Nucleus accumbens (tissue), 56 donors: ENCODE data around the gene RWDD3.
A peak's percentile ranks its signal among the peaks of the same experiment; 100 is the strongest.

Experiments
- DNase-seq, 56 donors: peaks; one replicate each; lab custom pipeline; 2025; lab: John Stamatoyannopoulos, UW

The RWDD3 gene

DNA sequence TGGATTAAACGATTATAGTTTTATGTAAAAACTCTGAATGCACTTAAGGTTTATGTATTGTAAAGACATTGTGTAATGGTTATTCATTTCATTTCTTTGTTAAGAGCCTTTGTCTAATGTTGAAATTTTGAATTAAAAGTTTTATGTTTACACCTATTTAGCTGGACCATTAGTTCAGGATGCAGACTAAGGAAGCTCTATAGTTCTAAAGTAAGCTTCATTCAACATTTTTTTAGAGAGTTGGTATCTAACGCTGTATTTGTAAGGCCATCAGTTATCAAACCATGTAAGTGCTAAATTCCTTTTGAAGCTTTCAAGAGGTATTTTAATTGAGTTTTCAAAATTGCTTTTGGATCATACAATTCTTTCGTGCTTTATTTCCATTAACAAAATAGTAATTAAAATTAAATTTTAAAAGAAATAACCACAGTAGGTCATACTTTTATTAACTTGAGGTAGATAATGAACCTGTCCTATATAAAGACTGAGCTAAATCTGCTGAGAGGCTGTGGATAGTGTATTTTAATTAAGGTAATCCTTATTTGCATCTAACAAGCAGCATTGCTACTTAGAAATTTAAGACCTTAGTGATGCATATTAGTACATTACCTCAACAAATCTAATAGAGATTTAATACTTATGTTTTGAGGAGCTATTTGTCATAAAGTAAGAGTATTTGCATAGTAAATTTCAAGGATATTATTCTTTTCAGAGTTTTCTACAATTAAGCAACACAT, 47.9 kb downstream of the RWDD3 start:
- no peak for DNase-seq

DNA sequence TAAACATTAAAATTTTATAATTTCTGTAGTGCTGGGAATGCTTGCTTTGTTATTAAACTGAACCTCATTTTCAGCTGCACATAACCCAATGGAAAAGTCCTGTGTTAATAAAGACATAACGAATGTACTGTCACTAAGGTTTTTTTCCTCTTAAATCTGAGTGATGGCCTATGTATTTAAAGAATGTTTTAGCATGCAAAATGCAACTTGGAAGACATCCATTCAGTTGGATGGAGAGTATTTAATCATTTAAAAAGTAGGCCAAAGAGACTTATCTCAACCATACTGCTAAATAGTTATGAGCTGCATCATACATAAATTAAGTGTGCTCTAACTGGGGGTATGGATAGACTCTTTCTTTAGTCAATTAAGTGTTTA, 48.5 kb downstream of the RWDD3 start:
- DNase-seq, result no peak

DNA sequence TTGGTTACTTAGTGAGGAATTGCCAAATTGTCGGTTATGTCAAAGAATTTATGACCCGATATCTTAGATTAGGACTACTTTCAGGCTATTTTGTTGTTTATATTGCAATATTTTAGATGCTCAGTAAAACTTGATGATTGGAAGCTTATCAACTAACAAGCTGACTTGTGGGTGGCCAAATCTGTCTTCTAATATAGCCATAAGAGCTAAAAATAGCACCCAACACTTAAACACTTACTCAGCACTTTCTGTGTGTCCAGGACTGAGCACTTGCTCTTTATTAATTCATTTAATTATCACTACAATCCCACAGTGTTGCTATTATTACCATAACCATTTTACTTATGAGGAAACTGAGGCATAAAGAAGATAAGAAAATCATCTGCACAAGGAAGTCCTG, 50.4 kb downstream of the RWDD3 start:
- no peak for DNase-seq

DNA sequence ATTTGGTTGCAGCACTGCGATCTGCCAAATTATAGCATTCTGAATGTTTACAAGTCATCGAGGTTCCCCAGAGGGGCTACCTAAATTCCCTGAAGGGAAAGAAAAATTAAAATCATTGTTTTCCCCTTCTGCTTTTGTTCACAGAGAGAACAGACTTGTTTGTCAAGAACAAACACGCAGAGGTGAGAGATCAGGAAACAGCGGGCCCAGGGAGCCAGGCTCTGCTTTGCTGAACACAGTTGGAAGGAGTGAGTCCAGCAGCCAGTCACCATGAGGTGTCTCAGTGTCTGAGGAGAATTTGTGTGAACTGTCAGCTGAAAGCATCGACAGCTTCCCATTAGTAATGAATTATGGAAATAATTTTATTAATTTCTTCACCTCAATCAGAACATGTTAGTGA, 52.5 kb downstream of the RWDD3 start:
- DNase-seq, result no peak

DNA sequence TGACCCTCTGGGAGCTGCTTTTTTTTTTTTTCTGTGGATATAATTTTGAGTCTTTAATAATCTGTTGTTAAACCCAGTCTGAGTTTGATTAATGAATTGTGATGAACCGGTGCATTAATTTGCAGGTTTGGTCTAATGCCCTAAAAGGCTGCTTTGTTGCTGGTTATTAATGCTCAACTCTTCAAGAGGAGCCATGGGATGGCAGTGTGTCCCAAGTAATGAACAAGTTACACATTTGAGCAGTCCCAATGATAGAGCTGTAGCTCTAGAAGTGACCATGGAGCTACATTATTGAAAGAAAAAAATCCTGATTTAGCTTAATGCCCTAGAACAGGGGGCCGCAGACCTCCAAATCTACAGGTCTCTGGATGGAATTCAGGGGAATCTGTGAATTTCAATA, 53.1 kb downstream of the RWDD3 start:
- DNase-seq, result peak in 1 of 56 donors; percentile 18

DNA sequence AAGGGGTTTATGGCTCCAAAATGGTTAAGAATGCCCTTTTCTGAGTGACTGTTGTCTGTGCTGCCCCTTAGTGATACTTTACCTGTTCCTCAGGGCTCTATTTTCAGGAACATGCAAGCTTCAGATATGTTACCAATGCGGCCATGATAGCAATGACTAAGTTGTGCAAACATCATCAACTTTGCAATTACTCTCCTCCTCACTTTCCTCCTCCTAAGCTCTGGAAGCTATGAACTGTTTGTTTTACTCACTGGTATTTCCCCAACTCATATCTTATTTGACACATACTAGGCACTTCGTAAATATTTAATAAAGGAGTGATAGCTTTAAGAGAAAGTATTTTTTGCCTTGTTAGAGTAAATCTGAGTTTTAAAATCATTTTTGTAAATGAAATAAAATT, 53.8 kb downstream of the RWDD3 start:
- no peak for DNase-seq
